HG03139 (cell line): ENCODE results near the gene GRM7.
"Not testable (repeated sequence)": the region's sequence is repeated elsewhere in the genome, so short reads cannot be mapped to it uniquely, and the experiment has no call there.

Source experiments
- ATAC-seq: cut with Tn5 transposase; IDR thresholded peaks from one replicate; pipeline ENCODE4 v1.9.1; 2021; ENCODE audit not compliant: unreplicated experiment

Gene GRM7

GRCh38 chr3:6860954-6861624, at the start of gene GRM7:
Gene GRM7 (plus strand): TSS chr3:6861115.
- ATAC-seq: no peak

- no peak for ATAC-seq
These were observed 39.5 kb upstream of the GRM7 start for GRCh38 chr3:6821411-6821810.

DNA sequence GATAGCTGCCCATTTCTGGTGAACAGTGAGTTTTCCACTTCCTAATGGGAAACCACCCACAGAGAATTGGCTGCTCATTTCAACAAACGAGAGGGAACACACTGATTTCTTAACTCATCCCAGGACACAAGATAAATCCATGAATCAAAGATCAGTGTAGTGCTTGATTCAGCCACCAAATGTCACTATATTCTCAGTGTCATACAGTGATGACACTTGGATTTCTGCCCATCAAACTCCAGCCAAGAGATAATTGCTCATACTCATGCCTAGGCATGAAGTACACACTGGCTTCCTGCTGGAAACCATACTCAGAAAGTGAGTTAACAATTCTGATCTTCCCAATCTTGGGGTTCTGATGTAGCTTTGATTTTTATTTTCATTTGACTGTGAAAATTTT, 35.4 kb upstream of the GRM7 start:
- no peak for ATAC-seq

GRCh38 chr3:6827453-6827852, 33.5 kb upstream of the GRM7 start:
- ATAC-seq: no peak

DNA sequence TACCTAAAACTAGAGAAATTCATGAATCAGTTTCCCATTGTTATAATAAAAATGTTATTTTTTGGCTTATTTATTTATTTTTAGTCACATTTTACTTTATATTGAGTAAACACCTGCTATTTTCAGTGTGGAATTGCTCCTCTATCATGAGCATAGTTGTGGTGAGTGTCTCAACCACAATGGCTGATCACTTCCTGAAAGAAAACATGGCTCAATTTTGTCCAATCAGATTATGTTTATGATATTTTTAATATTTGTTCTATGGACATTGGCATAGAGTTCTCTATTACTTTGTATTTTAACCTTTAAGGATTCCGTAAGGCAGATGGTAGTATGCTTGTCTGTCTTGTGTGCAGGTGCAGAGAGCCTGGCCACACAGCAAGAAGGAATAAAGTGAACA, 16.2 kb upstream of the GRM7 start:
- no peak for ATAC-seq

- ATAC-seq: no peak
These were observed 6.7 kb upstream of the GRM7 start for GRCh38 chr3:6854184-6854583.

- ATAC-seq: no peak
These were observed 3.4 kb upstream of the GRM7 start for GRCh38 chr3:6857510-6857909.

DNA sequence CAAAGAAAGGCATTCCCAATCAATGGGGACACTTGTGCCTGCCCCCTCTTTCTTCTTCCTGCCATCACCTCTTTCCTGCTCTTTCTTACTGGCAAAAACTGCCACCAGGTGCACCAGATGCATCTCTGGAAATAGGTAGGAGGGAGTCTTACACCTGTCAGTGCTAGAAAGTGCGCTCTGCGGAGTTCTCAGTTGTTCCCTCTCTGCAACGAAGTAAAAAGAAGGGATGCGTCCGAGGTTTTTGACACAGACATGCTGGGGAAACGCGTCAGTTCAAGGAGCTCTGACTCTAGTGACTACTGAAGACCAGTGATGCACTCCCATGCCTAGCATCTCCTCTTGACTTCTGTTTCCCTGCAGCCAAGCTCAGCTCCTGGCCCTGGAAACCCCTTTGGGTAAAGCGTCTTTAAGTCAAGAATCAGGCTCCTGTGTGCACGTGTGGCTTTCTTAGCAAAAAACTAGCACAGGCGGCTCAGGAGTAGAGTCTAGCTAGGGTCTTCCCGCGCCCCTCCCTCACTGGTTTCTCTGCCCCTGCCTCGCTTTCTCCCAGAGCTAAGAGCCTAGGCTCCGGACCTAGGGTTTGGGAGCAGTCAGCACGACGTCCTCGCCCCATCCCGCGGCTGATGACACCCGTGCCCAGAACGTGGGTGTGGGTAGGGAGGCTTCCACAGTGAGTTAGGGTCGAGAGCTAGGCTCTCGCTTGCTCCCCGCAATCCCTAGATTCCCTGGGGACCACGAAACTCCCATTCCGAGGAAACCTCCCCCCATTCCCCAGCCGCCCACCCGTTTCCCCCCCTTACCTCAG, 564 bp upstream of the GRM7 start:
- no peak for ATAC-seq

- ATAC-seq: no peak
These were observed 698 bp downstream of the GRM7 start for GRCh38 chr3:6861625-6862000.

DNA sequence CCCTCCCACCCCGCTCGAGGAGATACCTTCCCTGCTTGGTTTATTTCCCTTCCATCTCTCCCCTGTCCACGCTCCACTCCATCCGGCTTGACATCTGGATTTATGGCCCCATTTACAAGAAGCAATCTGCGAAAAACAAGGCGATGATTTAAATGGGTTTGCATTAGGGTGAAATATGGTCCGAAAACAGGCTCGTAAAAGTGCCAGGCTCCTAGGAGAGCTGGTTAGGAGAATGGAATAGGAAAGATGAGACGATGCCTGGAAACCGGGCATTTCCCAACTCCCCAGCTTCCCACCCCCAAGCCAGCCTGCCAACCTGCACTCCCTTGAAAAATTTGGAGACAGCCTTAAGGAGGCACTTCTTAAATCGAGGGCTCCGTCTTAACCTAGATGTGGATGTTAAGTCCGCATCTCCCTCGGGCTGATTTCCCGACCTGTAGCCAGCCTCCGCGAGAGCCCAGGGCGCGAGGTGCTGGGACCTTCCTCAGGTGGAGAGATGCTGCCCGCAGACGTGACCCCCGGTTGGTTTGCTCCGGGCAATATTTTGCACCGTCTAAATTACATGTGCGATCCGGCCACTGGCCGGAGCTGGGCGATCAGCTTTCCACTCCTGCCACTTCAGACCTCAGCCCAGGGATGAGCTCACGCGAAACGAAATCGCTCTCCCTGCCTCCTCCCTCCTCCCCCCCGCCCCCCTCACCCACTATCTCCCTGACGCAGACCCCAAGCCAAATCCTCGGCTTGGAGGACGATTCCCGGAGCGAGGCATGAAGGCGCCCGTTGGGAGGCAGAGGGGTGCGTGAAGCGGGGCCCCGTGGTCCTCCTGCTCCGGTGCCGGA, 1.3 kb downstream of the GRM7 start:
- no peak for ATAC-seq

DNA sequence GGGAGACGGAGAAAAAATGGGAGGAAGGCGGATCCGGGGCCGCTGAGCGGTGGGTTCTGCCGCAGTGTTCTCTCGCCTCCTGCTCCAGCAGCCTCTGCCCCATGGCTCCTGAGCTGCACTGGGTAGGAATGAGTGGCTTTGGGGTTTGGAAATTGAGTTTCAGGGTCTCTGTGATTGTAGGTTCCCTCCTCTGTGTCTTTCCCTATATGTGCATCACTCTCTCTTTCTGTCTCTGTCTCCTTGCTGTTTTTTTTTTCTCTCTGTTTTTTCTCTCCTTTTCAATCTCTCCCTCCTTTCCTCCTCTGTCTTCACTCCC, 1.9 kb downstream of the GRM7 start:
- ATAC-seq: no peak

DNA sequence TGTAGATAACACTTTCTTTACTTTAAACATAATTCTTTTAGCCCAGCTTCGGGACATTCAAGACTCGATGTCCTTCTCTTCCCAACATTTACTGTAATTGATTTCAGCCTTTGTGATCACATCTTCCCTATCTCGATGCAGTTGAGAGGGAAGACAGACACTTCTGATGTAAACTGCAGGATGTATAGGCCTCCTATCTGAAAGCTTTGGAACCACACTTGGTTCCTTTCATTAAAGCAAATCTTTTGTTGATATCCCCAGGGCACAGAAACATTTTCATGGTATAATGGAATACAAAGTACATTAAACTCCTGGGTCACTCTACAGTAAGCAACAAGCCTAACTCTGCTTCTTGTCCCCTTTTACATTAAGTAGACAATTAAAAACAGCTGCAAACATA, 6.4 kb downstream of the GRM7 start:
- ATAC-seq: no peak

DNA sequence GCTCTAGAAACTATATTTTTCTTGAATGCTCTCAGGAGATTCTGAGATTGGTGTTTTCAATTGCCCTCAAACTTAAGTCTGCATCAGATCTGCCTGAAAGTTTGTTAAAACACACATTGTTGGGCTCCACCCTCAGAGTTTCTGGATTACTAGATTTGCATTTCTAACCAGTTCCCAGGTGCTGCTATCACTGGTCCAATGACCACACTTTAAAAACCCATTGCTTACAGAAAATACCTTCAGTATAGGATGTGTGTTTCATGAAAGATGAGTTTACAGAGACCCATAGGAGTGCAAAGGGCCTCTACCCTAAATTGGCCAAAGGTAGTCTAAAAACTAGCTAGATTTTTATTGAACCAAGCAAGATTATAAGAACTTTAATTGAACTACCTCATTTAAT, 17.8 kb downstream of the GRM7 start:
- ATAC-seq: no peak

GRCh38 chr3:6912240-6912639, 51.3 kb downstream of the GRM7 start:
- ATAC-seq: no peak

DNA sequence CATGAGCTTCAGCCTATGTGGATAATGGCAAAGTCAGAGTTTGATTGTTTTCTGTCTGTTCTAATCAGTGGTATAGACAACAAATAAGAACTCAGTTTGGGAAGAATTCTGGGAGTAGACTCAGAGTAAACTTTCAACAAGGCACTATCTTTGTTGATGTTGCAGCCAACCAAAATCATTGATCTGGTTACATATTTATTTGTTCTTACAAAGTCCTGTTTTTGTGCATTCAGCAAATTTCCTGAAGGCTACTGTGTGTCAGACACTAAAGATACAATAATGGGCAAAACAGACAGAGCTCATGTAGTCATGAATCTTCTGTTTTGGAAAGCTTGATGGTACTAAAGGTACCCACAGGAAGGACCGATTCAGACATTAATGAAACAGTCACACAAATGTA, 55.0 kb downstream of the GRM7 start:
- ATAC-seq: no peak

GRCh38 chr3:6921066-6921465, 60.2 kb downstream of the GRM7 start:
- no peak for ATAC-seq

GRCh38 chr3:6921876-6922275, 61.0 kb downstream of the GRM7 start:
- ATAC-seq: no peak

DNA sequence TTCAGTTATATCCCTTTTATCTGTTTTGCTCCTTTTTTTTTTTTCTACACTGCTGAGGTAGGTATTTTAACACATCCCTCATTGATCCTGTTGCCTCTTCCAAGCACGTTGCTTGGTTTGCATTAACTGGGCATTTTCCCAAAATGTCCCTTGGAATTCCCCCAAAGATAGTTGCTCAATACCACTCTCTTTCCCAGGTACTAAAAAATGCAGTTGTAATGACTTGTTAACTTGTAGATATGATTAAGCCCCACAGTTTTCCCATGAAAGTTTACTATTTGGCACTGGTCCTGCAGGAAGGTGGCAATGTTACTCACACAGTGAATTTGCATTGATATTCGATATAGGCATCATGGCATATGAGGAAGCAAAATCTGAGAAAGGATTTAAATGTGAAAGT, 67.1 kb downstream of the GRM7 start:
- ATAC-seq: no peak

DNA sequence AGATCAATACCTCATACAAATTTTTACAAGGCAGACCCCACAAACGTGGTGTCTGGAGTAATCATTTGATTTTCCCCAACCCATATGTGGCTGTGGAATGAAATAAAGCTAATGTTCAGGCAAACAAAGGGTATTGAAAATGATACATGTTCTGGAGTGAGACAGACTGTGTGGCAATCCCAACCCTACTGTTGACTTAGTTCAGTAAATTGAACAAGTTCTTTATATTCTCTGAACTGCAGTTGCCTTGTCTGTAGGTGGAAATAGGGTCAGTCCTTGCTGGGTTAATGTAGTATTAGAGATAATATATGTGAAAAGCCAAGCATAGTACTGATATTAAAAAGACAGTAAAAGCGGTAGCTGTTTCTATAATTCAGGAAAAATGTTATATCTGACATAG, 69.0 kb downstream of the GRM7 start:
- ATAC-seq: no peak

DNA sequence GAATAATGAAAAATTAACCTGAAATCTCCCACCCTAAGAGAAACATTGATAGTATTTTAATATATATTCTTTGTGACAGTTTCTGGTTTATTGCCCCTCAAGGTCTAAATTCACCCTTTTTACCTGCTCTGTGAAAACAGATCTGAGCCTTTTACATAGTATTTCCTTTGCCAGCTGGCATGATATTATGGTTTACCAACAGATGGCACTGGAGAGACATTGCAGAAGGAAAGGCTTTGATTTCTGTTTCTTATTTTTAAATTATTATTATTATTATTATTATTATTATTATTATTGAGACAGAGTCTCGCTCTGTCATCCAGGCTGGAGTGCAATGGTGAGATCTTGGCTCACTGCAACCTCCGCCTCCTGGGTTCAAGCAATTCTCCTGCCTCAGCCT, 74.5 kb downstream of the GRM7 start:
- not testable (repeated sequence) for ATAC-seq

DNA sequence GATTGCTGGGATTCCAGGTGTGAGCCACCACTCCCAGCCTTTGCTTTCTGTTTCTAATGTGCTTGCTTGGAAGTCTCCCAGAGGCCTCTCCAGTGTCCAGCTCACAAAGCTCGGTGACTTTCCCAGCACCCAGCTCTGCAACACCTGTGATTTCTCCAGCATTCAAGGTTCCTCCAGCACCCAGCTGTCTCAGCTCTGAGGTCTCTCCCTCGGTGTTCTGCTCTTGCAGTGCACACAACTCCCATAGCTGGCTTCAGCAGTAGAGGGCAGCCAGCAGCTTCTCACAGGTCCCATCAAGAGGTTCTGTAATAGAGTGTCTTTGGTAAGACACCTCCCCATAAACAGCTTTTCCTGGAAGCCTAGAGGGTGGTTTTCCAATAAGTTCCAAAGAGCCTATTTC, 75.1 kb downstream of the GRM7 start:
- ATAC-seq: no peak

GRCh38 chr3:6962801-6963200, 101.9 kb downstream of the GRM7 start:
- ATAC-seq: no peak
